T-helper 1 cell treated with Interleukin-12 subunit alpha and Interleukin-12 subunit beta and Interleukin-4 antibody, amounts not matched to agents 30 μg/mL and 1 μg/mL, for 36 hours (primary cell): ENCODE data around the gene GDPD3.

ENCODE experiments used
- H3K27ac Mint-ChIP-seq: one replicate; pipeline ENCODE4 v1.8.0; 2021; ENCODE audit warnings: mild to moderate bottlenecking, mixed read lengths
- H3K27me3 Mint-ChIP-seq: one replicate; pipeline ENCODE4 v1.8.0; 2021; ENCODE audit warnings: low read depth, mixed read lengths
- H3K36me3 Mint-ChIP-seq: one replicate; pipeline ENCODE4 v1.8.0; 2021; ENCODE audit warnings: low read depth, mixed read lengths
- H3K4me1 Mint-ChIP-seq: one replicate; pipeline ENCODE4 v1.8.0; 2021; ENCODE audit warnings: low read depth, mixed read lengths
- H3K4me3 Mint-ChIP-seq: one replicate; pipeline ENCODE4 v1.8.0; 2021; ENCODE audit warnings: mild to moderate bottlenecking, moderate library complexity, mixed read lengths
- H3K9me3 Mint-ChIP-seq: one replicate; pipeline ENCODE4 v1.8.0; 2021; ENCODE audit warnings: mixed read lengths

Gene GDPD3

DNA sequence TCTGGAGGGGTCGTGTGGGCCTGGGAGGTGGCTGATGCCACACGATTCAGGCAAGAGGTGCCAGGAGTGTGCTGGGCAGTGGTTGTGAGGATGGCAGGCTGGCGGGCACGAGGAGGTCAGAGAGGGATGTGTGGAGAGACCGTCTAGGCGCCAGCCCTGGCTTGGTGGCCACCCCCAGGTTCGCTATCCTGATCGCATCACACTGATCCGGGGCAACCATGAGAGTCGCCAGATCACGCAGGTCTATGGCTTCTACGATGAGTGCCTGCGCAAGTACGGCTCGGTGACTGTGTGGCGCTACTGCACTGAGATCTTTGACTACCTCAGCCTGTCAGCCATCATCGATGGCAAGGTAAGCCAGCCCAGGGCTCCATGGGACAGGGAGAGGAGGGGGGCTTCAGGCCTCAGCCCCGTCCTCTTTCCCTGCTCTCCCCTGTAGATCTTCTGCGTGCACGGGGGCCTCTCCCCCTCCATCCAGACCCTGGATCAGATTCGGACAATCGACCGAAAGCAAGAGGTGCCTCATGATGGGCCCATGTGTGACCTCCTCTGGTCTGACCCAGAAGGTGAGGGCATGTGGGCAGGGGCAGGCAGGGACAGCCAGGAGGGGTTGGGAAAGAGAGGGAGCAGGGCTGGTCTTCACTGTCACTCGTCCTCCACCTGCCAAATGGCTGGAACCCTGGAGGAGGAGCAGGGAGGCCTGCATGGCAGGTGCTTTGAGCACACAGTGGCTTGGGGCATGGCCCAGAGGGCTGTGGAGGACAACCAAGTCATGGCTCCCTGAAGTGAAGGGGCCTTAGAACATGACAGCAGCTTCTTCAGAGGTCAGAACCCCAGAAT is 29.9 kb downstream of the GDPD3 start:
- Mint-ChIP-seq H3K9me3 (no peaks in the 10 kb centered on the region), H3K27me3 (no peaks in the 10 kb centered on the region), H3K36me3 (peaks cover 43% of the 10 kb centered on the region), H3K4me1 (peaks cover 14% of the 10 kb centered on the region), H3K27ac (no peak overlapping the region), H3K4me3 (no peak overlapping the region)

DNA sequence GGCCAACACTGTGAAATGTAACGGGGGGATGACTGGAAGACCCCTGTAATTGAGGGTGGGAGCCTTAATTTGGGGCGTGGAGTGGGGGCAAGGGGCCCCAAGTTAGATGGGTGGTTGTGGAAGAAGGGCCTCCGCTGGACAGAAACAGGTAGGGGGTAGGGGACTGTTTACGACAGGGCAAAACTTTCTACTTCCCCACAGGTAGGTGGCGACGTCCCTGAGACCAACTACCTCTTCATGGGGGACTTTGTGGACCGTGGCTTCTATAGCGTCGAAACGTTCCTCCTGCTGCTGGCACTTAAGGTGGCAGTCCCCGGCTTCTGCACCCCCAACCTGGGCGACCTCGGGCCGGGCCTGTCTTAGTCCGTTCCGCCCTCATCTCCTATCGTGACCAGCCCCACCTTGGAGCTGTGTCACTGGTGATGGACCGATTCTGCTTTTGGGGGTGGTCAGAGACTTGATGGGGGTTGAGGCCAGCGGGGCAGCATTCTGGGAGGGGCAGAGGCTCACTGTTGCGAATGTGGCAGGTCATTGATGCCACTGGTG is 30.7 kb downstream of the GDPD3 start:
- Mint-ChIP-seq H3K4me3 (no peak overlapping the region), H3K27ac (no peak overlapping the region), H3K36me3 (peaks cover 47% of the 10 kb centered on the region), H3K9me3 (no peaks in the 10 kb centered on the region), H3K27me3 (no peaks in the 10 kb centered on the region), H3K4me1 (peaks cover 18% of the 10 kb centered on the region)

DNA sequence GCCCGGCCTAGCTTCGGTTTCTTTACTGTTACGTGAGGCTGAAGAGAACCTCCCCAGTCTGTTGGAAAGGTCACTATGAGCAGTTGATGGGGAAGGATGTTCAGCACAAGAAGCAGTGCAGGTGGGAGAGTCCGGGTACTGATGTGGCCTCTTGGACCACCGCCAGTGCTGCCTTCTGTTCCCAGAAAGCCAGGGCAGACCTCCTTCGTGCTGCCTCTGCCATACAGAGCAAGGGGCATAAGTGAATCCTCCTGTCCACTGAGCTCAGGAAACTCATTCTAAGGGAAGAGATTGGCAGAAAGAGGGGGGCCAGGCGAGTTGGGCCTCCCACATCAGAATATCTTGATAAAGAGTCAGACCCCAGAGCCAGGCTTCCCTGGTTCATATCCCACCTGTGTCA is 33.9 kb downstream of the GDPD3 start:
- no peaks in the 10 kb centered on the region for H3K9me3 Mint-ChIP-seq
- no peaks in the 10 kb centered on the region for H3K27me3 Mint-ChIP-seq
- peaks cover 47% of the 10 kb centered on the region for H3K36me3 Mint-ChIP-seq
- peaks cover 35% of the 10 kb centered on the region for H3K4me1 Mint-ChIP-seq
- H3K27ac Mint-ChIP-seq, result no peak overlapping the region
- no peak overlapping the region for H3K4me3 Mint-ChIP-seq

DNA sequence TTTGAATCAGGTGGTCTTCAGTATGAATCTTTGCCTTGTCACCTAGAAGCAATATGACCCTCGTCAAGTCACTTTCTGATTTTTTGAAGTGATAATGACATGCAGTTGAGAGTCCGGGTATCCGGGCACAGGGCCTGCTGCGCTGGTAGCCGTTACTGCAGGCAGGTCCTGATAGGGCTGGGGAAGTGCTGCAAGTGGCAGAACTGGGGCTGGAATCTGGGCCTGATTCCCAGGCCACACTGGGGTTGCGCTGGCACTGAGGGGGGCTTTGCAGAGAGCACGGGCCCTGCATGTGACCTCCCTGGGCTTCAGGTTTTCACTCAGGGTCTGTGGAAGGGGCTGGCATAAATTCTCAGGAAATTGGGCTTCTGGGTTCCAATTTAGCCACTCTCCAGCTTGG is 34.6 kb downstream of the GDPD3 start:
- H3K27me3 Mint-ChIP-seq, result no peaks in the 10 kb centered on the region

DNA sequence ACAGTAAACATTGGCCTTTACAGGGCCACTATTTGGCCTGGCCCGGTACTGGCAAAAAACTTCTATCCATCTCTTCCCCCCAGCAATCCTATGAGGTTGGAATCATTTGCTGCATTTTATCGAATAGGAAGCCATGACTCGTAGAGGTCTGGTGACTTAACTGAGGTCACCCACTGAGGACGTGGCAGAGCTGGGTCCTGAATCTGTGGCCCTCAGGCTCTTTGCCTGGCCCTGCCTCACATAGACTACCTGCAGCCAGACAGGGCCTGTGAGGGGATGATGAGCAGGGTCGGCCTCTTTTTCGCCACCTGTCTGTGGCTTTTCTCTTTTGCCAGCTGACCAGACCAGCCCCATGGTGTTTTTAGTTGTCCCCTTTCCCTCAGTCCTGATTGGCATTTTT is 35.7 kb downstream of the GDPD3 start:
- Mint-ChIP-seq H3K36me3 (peaks cover 41% of the 10 kb centered on the region), H3K27ac (peak overlapping the region; percentile 52), H3K4me3 (peak overlapping the region; percentile 49), H3K4me1 (peaks cover 34% of the 10 kb centered on the region), H3K9me3 (no peaks in the 10 kb centered on the region), H3K27me3 (no peaks in the 10 kb centered on the region)

More for the DNA sequence above, 34.6 kb downstream of the GDPD3 start:
- no peaks in the 10 kb centered on the region for H3K9me3 Mint-ChIP-seq
- no peak overlapping the region for H3K27ac Mint-ChIP-seq
- peaks cover 34% of the 10 kb centered on the region for H3K4me1 Mint-ChIP-seq
- peaks cover 49% of the 10 kb centered on the region for H3K36me3 Mint-ChIP-seq
- no peak overlapping the region for H3K4me3 Mint-ChIP-seq

DNA sequence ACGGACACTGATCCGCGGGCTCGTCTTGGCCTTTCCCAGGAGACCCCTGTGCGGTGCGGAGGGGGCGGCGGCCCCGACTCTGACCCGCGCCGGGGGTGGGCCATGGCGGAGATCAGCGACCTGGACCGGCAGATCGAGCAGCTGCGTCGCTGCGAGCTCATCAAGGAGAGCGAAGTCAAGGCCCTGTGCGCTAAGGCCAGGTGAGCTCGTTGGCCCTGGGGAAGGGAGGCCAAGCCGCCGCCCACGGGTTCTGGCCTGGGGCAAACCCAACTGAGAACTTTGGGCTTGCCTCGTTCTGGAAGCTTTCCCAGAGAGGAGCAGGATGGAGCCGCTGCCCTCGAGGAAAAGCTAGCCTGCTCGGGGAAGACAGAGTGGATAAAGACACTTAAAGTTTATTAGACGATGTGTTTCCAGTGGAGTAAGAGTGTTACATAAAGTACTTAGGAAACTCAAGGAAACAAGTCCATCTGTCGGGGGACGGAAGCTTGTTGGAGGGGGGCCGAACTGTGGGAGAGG is 37.0 kb downstream of the GDPD3 start:
- Mint-ChIP-seq H3K27me3 (no peaks in the 10 kb centered on the region), H3K4me1 (peaks cover 32% of the 10 kb centered on the region), H3K36me3 (peaks cover 39% of the 10 kb centered on the region), H3K4me3 (peak overlapping the region; percentile 96), H3K27ac (peak overlapping the region; percentile 84), H3K9me3 (no peaks in the 10 kb centered on the region)

DNA sequence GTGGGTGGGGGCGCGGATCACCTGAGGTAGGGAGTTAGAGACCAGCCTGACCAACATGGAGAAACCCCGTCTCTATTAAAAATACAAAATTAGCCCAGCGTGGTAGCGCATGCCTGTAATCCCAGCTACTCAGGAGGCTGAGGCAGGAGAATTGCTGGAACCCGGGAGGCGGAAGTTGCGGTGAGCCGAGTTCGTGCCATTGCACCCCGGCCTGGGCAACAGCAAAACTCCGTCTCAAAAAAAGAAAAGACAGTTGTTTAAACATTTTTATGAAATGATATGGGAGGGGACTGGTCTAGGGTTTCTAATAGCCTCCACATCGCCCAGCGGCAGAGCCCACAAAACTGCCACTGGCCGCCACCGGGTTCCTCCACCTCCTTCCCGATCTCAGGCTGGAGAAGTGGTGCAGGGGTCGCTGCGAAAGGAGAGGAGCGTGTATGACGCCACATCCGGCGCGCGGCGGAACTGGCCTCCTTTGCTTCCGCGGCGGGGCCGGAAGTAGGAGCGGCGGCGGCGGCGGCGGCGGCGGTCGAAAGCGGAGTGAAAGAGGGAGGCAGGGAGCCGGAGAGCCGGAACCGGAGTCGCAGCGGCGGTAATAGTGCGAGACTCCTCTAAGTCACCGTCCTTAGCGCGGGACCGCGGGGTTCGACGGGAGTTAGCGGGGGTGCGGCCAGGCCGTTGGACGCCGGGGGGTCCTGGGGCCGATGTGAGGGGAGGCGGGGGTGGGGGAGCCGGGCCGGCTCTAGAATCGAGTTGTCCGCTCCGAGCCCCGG is 37.6 kb downstream of the GDPD3 start, which contains the start of gene PPP4C:
PPP4C (plus strand) TSS at position 492 of the 773 bp plus-strand sequence. CDS start 384 bp downstream, outside the sequence.
- Mint-ChIP-seq H3K4me1 (peaks cover 32% of the 10 kb centered on the region), H3K27me3 (no peaks in the 10 kb centered on the region), H3K4me3 (peak within 1 kb of the TSS; percentile 96), H3K36me3 (peaks cover 40% of the 10 kb centered on the region), H3K27ac (peak within 1 kb of the TSS; percentile 98), H3K9me3 (no peaks in the 10 kb centered on the region)

DNA sequence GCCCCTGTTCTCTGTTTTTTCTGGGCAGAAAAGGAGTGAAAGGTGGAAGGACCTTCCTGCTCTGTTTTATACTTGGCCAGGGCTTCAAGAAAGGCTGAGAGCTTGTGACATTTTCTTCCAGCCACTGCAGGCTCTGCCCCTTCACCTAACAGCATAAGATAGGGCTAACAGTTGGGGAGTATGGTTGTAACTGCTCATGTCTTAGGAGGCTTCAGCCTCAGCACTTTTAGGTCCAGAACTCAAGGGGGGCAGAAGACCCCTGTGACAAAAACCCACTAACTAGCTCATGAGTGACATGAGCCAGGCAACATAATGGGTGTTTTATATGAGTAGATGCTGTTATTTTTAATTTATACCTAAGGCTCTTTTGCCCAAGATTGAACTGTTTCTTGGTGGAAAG is 42.8 kb downstream of the GDPD3 start:
- no peaks in the 10 kb centered on the region for H3K27me3 Mint-ChIP-seq
- H3K36me3 Mint-ChIP-seq, result peaks cover 46% of the 10 kb centered on the region
- H3K4me1 Mint-ChIP-seq, result peaks cover 33% of the 10 kb centered on the region
- no peaks in the 10 kb centered on the region for H3K9me3 Mint-ChIP-seq
- H3K27ac Mint-ChIP-seq, result peak overlapping the region; percentile 20
- H3K4me3 Mint-ChIP-seq, result no peak overlapping the region

DNA sequence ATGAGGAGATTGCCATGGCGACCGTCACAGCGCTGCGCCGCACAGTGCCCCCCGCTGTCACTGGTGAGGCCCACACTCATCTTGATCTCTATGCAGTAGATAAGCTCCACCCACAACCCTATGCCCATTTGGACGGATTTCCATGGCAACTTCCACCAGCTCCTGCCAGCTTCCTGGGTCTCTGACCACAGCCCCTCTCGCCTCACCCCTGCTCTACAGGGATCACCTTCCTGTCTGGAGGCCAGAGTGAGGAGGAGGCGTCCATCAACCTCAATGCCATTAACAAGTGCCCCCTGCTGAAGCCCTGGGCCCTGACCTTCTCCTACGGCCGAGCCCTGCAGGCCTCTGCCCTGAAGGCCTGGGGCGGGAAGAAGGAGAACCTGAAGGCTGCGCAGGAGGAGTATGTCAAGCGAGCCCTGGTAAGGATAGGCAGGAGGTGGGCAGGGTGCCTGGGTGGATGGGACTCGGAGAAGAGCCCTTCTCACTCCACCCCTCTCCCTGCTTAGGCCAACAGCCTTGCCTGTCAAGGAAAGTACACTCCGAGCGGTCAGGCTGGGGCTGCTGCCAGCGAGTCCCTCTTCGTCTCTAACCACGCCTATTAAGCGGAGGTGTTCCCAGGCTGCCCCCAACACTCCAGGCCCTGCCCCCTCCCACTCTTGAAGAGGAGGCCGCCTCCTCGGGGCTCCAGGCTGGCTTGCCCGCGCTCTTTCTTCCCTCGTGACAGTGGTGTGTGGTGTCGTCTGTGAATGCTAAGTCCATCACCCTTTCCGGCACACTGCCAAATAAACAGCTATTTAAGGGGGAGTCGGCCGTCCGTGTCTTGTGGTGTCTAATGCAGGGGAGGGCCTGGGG is 43.5 kb downstream of the GDPD3 start:
- peaks cover 31% of the 10 kb centered on the region for H3K4me1 Mint-ChIP-seq
- peak overlapping the region; percentile 59 for H3K27ac Mint-ChIP-seq
- H3K27me3 Mint-ChIP-seq, result no peaks in the 10 kb centered on the region
- peak overlapping the region; percentile 29 for H3K4me3 Mint-ChIP-seq
- no peaks in the 10 kb centered on the region for H3K9me3 Mint-ChIP-seq
- peaks cover 46% of the 10 kb centered on the region for H3K36me3 Mint-ChIP-seq

DNA sequence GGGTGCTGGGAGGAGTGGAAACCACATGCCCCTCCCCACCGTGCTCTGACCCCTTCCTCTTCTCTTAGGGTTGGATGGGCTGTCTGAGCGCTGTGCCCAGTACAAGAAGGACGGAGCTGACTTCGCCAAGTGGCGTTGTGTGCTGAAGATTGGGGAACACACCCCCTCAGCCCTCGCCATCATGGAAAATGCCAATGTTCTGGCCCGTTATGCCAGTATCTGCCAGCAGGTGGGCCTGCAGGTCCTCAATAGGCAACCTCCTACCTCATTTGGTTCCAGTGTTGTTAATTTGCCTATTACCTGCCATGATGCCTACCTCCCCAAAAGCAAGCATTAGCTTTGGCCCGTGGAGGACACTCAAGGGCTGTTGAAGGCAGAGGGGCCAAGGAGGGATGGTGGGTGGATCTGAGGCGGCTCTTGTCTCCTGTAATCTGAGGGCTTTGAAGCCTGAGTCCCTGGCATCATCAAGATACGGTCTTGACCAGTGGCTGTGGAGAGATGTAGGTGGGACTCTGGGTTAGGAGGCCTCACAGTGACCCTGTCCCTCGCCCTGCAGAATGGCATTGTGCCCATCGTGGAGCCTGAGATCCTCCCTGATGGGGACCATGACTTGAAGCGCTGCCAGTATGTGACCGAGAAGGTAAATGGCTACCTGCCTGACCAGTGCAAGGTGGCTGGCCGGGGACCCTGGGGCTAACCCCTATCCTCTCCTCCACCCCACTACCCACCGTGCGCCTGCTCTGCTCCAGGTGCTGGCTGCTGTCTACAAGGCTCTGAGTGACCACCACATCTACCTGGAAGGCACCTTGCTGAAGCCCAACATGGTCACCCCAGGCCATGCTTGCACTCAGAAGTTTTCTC is 44.4 kb downstream of the GDPD3 start:
- H3K27ac Mint-ChIP-seq, result peak overlapping the region; percentile 79
- H3K36me3 Mint-ChIP-seq, result peaks cover 46% of the 10 kb centered on the region
- no peaks in the 10 kb centered on the region for H3K9me3 Mint-ChIP-seq
- no peaks in the 10 kb centered on the region for H3K27me3 Mint-ChIP-seq
- peak overlapping the region; percentile 65 for H3K4me3 Mint-ChIP-seq
- peaks cover 33% of the 10 kb centered on the region for H3K4me1 Mint-ChIP-seq

DNA sequence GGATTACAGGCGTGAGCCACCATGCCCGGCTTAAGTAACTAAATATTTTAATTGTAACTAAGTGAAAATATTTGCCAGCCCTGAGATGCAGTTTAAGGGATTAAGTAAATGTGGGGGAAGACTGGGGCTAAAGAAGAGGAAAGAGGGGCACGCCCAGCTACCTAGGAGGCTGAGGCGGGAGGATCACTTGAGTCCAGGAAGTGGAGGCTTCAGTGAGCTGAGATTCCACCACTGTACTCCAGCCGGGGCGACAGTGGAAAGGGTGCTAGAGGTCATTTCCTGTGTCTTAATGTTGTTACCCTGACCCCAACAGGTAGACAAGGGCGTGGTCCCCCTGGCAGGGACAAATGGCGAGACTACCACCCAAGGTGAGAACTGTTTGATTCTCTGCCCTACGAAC is 45.0 kb downstream of the GDPD3 start:
- H3K36me3 Mint-ChIP-seq, result peaks cover 43% of the 10 kb centered on the region
- peak overlapping the region; percentile 65 for H3K4me3 Mint-ChIP-seq
- H3K27ac Mint-ChIP-seq, result peak overlapping the region; percentile 79
- no peaks in the 10 kb centered on the region for H3K9me3 Mint-ChIP-seq
- peaks cover 37% of the 10 kb centered on the region for H3K4me1 Mint-ChIP-seq
- no peaks in the 10 kb centered on the region for H3K27me3 Mint-ChIP-seq

DNA sequence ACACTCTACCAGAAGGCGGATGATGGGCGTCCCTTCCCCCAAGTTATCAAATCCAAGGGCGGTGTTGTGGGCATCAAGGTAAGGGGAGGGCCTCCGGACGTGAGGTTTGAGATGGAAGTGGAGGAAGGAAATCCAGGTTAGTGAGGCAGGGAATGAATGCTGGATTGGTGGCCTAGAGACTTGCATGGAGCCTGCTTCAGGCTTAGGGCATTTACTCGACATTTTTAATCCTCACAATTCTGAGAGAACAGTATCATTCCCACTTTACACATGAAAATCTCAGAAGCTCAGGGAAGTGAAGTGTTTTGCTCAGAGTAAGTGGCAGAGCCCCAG is 45.8 kb downstream of the GDPD3 start:
- no peaks in the 10 kb centered on the region for H3K9me3 Mint-ChIP-seq
- peak overlapping the region; percentile 99 for H3K4me3 Mint-ChIP-seq
- H3K4me1 Mint-ChIP-seq, result peaks cover 37% of the 10 kb centered on the region
- peaks cover 43% of the 10 kb centered on the region for H3K36me3 Mint-ChIP-seq
- peak overlapping the region; percentile 98 for H3K27ac Mint-ChIP-seq
- H3K27me3 Mint-ChIP-seq, result no peaks in the 10 kb centered on the region
